Neural cell (in vitro differentiated cells): Measurements from ENCODE around the gene ISLR2. TPM values are rescaled to one million over a fixed set of nuclear protein-coding genes. Genes with fewer than 3 reads are reported as not detected.

Source experiments
- H2AFZ ChIP-seq: fragments of 200-600, 300-800 bp; sonication (generic), shearing (Covaris generic); 2 replicates; pipeline ENCODE4 v1.6.0; 2014; ENCODE audit warnings: low read depth, mild to moderate bottlenecking, antibody characterized with exemption, low read length, moderate library complexity
- H3F3A ChIP-seq: fragments of 200-600 bp; shearing (Covaris generic); 2 replicates; pipeline ENCODE4 v1.6.1; 2016; ENCODE audit warnings: mild to moderate bottlenecking, moderate library complexity, mixed read lengths, antibody characterized with exemption, low read length; ENCODE audit not compliant: insufficient read depth, poor library complexity, severe bottlenecking
- H3K27ac ChIP-seq: fragments of 200-600, 300-800 bp; sonication (generic), shearing (Covaris generic); 2 replicates; pipeline ENCODE4 v1.5.1; 2014; ENCODE audit warnings: mild to moderate bottlenecking, low read length, moderate library complexity
- H3K27me3 ChIP-seq: fragments of 300-800, 200-600 bp; sonication (generic), shearing (Covaris generic); 2 replicates; pipeline ENCODE4 v1.6.0; 2014; ENCODE audit warnings: mild to moderate bottlenecking, low read depth, low read length, moderate library complexity; ENCODE audit not compliant: insufficient read depth
- H3K36me3 ChIP-seq: fragments of 300-800, 200-600 bp; sonication (generic), shearing (Covaris generic); 2 replicates; pipeline ENCODE4 v1.5.1; 2014; ENCODE audit warnings: mild to moderate bottlenecking, antibody characterized with exemption, low read length, moderate library complexity; ENCODE audit not compliant: insufficient read depth
- H3K4me2 ChIP-seq: fragments of 300-800, 200-600 bp; sonication (generic), shearing (Covaris generic); 2 replicates; pipeline ENCODE4 v1.6.0; 2014; ENCODE audit warnings: mild to moderate bottlenecking, low read length
- H3K4me3 ChIP-seq: fragments of 300-800, 200-600 bp; sonication (generic), shearing (Covaris generic); 2 replicates; pipeline ENCODE4 v1.5.1; 2014; ENCODE audit warnings: mild to moderate bottlenecking, low read length, moderate library complexity
- H3K79me2 ChIP-seq: fragments of 200-600 bp; shearing (Covaris generic); replicated peaks from 2 replicates; pipeline ENCODE4 v1.6.0; 2014; ENCODE audit warnings: mild to moderate bottlenecking, low read length, moderate library complexity; ENCODE audit not compliant: insufficient read depth
- H3K9ac ChIP-seq: fragments of 300-800, 200-600 bp; sonication (generic), shearing (Covaris generic); 2 replicates; pipeline ENCODE4 v1.6.1; 2016; ENCODE audit warnings: mild to moderate bottlenecking, low read length, mixed read lengths
- H3K9me2 ChIP-seq: fragments of 200-600 bp; shearing (Covaris generic); 2 replicates; pipeline ENCODE4 v1.6.1; 2016; ENCODE audit warnings: mild to moderate bottlenecking, low read length, mixed read lengths; ENCODE audit not compliant: insufficient read depth
- H3K9me3 ChIP-seq: fragments of 200-600, 300-800 bp; sonication (generic), shearing (Covaris generic); 2 replicates; pipeline ENCODE4 v1.6.1; 2016; ENCODE audit warnings: mild to moderate bottlenecking, mixed run types, low read length, moderate library complexity, mixed read lengths
- H4K20me1 ChIP-seq: fragments of 200-600 bp; shearing (Covaris generic); 2 replicates; pipeline ENCODE4 v1.6.1; 2016; ENCODE audit warnings: mild to moderate bottlenecking, mixed run types; ENCODE audit not compliant: insufficient read depth
- CTCF ChIP-seq: fragments of 450-650 bp; IDR thresholded peaks from 2 replicates; pipeline ENCODE4 v1.5.1; 2014; ENCODE audit warnings: antibody characterized with exemption, mild to moderate bottlenecking, moderate library complexity; ENCODE audit not compliant: poor library complexity, severe bottlenecking
- EP300 ChIP-seq: fragments of 450-650 bp; conservative IDR thresholded peaks from 2 replicates; pipeline ENCODE4 v1.6.1; 2014; ENCODE audit warnings: antibody characterized with exemption, mild to moderate bottlenecking, moderate library complexity; ENCODE audit not compliant: poor library complexity, severe bottlenecking
- EZH2 ChIP-seq: fragments of 200-600, 300-800 bp; shearing (Covaris generic), sonication (generic); IDR thresholded peaks from 2 replicates; pipeline ENCODE4 v1.6.1; 2014; ENCODE audit warnings: antibody characterized with exemption, low read length, borderline replicate concordance, mild to moderate bottlenecking; ENCODE audit not compliant: insufficient read depth, poor library complexity, severe bottlenecking
- MXI1 ChIP-seq: fragments of 450-650 bp; conservative IDR thresholded peaks from 2 replicates; pipeline ENCODE4 v1.6.1; 2014; ENCODE audit warnings: antibody characterized with exemption, mild to moderate bottlenecking; ENCODE audit not compliant: poor library complexity, severe bottlenecking
- POLR2AphosphoS5 ChIP-seq: IDR thresholded peaks from 2 replicates; pipeline ENCODE4 v1.6.1; 2012
- RAD21 ChIP-seq: fragments of 450-650 bp; conservative IDR thresholded peaks from 2 replicates; pipeline ENCODE4 v1.6.1; 2014; ENCODE audit warnings: antibody characterized with exemption, mild to moderate bottlenecking, moderate library complexity
- REST ChIP-seq: IDR thresholded peaks from 2 replicates; pipeline ENCODE4 v1.6.1; 2012; ENCODE audit warnings: borderline replicate concordance
- SMC3 ChIP-seq: fragments of 450-650 bp; conservative IDR thresholded peaks from 2 replicates; pipeline ENCODE4 v1.6.1; 2014; ENCODE audit warnings: antibody characterized with exemption, mild to moderate bottlenecking, moderate library complexity; ENCODE audit not compliant: poor library complexity
- TAF1 ChIP-seq: IDR thresholded peaks from 2 replicates; pipeline ENCODE4 v1.6.1; 2012; ENCODE audit warnings: low read depth
- polyA plus RNA-seq: library from polyadenylated mRNA; depleted of rRNA; stranded (reverse); fragments of >200 nt; gene quantifications from 2 replicates; pipeline ENCODE4 v1.2.3, GENCODE V29; 2014

The ISLR2 gene
- polyA plus RNA-seq, 1 donor from 2014 or later: 301 TPM

GRCh38 chr15:74179101-74179841 lies 48.9 kb downstream of the ISLR2 start:
- H2AFZ ChIP-seq: no peak overlapping the region

GRCh38 chr15:74179983-74180880 lies 49.8 kb downstream of the ISLR2 start:
- Histone ChIP-seq H3K27me3 (no peaks in the 10 kb centered on the region), H4K20me1 (no peaks in the 10 kb centered on the region), H3K79me2 (no peaks in the 10 kb centered on the region), H2AFZ (no peak overlapping the region), H3F3A (no peaks in the 10 kb centered on the region), H3K9me2 (no peaks in the 10 kb centered on the region), H3K9ac (no peak overlapping the region), H3K9me3 (no peaks in the 10 kb centered on the region), H3K36me3 (no peaks in the 10 kb centered on the region), H3K4me3 (no peak overlapping the region), H3K27ac (no peak overlapping the region), H3K4me2 (no peak overlapping the region)
- TF ChIP-seq CTCF (no peak), MXI1 (no peak), RAD21 (no peak), EP300 (no peak), POLR2AphosphoS5 (no peak), EZH2 (no peak), SMC3 (no peak), REST (no peak), TAF1 (no peak)

More at GRCh38 chr15:74179101-74179841, 48.9 kb downstream of the ISLR2 start:
- H3K4me2 ChIP-seq: no peak overlapping the region
- H3K27me3 ChIP-seq: no peaks in the 10 kb centered on the region
- H3K9me3 ChIP-seq: no peaks in the 10 kb centered on the region
- H3K9me2 ChIP-seq: no peaks in the 10 kb centered on the region
- no peaks in the 10 kb centered on the region for H3K79me2 ChIP-seq
- TF ChIP-seq EP300 (no peak), REST (no peak)
- no peaks in the 10 kb centered on the region for H3F3A ChIP-seq
- H3K4me3 ChIP-seq: no peak overlapping the region
- no peak overlapping the region for H3K9ac ChIP-seq
- no peak overlapping the region for H3K27ac ChIP-seq
- H3K36me3 ChIP-seq: no peaks in the 10 kb centered on the region
- H4K20me1 ChIP-seq: no peaks in the 10 kb centered on the region
